Measurements from ENCODE around the gene ZNF365. TPM values are rescaled to one million over a fixed set of nuclear protein-coding genes. Genes with fewer than 3 reads are reported as not detected.
"Not testable (repeated sequence)": the region's sequence is repeated elsewhere in the genome, so short reads cannot be mapped to it uniquely, and the experiment has no call there.

ZNF365 gene
- total RNA-seq, 4 donors from 2014 or later: 0.67 to 5.8 (median 1.7) TPM

DNA sequence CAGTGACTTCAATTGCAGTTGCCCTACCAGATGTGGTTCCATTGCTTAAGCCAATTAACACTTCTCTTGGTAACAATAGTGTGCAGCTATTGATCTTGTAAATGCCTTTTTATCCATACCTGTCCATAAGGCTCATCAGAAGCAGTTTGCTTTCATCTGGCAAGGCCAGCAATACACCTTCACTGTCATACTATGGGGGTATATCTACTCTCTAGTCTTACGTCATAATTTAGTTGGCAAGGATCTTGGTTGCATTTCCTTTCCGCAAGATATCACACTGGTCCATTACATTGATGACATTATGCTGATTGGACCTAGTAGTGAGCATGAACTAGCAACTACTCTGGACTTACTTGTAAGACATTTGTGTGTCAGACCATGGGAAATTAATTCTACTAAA, 17.7 kb upstream of the ZNF365 start:
- Histone ChIP-seq H3K9me3 (peaks cover 0 to 16% (median 0%) of the 10 kb centered on the region in 3 donors), H3K4me3 (no peak overlapping the region), H3K4me1 (no peaks in the 10 kb centered on the region), H3K36me3 (no peaks in the 10 kb centered on the region), H3K27me3 (no peaks in the 10 kb centered on the region), H3K27ac (no peak overlapping the region)
- no peak for TF ChIP-seq POLR2A (IDR thresholded peaks at IDR 0.05)
- no peak for TF ChIP-seq EP300 (IDR thresholded peaks at IDR 0.05)
- TF ChIP-seq POLR2AphosphoS5 (IDR thresholded peaks at IDR 0.05): no peak
- TF ChIP-seq, protein P1, sequence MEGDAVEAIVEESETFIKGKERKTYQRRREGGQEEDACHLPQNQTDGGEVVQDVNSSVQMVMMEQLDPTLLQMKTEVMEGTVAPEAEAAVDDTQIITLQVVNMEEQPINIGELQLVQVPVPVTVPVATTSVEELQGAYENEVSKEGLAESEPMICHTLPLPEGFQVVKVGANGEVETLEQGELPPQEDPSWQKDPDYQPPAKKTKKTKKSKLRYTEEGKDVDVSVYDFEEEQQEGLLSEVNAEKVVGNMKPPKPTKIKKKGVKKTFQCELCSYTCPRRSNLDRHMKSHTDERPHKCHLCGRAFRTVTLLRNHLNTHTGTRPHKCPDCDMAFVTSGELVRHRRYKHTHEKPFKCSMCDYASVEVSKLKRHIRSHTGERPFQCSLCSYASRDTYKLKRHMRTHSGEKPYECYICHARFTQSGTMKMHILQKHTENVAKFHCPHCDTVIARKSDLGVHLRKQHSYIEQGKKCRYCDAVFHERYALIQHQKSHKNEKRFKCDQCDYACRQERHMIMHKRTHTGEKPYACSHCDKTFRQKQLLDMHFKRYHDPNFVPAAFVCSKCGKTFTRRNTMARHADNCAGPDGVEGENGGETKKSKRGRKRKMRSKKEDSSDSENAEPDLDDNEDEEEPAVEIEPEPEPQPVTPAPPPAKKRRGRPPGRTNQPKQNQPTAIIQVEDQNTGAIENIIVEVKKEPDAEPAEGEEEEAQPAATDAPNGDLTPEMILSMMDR (IDR thresholded peaks at IDR 0.05): no peak
- 100% methylated on average over 2 of the region's 2 CpGs for WGBS, 2 donors (ENCODE audit: low coverage in 1 of 2)
- no peak for ATAC-seq

DNA sequence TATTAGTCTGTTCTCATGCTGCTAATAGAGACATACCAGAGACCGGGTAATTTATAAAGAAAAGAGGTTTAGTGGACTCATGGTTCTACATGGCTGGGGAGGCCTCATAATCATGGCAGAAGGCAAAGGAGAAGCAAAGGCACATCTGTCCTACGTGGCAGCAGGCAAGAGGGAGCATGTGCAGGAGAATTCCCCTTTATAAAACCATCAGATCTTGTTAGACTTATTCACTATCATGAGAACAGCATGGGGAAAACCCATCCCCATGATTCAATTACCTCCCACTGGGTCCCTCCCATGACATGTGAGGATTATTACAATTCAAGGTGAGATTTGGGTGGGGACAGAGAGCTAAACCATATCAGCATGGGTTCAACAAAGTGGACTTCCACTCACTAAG, 16.0 kb upstream of the ZNF365 start:
- H3K4me1 ChIP-seq, H3K4me3 ChIP-seq, H3K27ac ChIP-seq, H3K36me3 ChIP-seq, H3K27me3 ChIP-seq, ATAC-seq: not testable (repeated sequence)
- 73 to 80% methylated on average over 2 of the region's 2 CpGs for WGBS, 2 donors (ENCODE audit: low coverage in 1 of 2)
- H3K9me3 ChIP-seq: peaks cover 0 to 16% (median 0%) of the 10 kb centered on the region in 3 donors

DNA sequence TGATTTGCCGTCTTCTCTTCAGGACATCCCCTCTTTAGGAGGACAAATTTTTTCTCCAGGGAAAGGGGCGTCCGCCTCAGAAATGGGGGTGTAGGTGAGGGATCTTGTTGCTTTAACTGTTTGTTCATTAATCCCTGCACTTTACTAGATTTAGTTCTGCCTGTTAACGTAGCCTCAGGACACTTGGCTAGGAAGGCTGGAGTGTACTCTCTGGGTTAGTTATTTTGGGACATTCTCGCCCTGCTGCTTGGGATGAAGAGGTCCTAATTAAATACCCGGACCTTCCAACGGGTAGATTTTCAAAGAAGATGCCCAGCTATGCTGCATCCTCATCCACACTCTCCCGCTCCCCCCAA, 552 bp upstream of the ZNF365 start:
- Histone ChIP-seq H3K27me3 (peaks cover 6% of the 10 kb centered on the region), H3K9me3 (no peaks in the 10 kb centered on the region), H3K27ac (peak overlapping the region in 3 of 4 donors; percentile 63 to 74 (median 71)), H3K4me3 (peak overlapping the region; percentile 68 to 77), H3K4me1 (peaks cover 0 to 18% (median 0%) of the 10 kb centered on the region in 3 donors), H3K36me3 (no peaks in the 10 kb centered on the region)
- TF ChIP-seq POLR2AphosphoS5 (IDR thresholded peaks at IDR 0.05) (no peak), EP300 (IDR thresholded peaks at IDR 0.05) (no peak), POLR2A (IDR thresholded peaks at IDR 0.05) (no peak)
- TF ChIP-seq, protein P1 (IDR thresholded peaks at IDR 0.05): no peak
- ATAC-seq: no peak
- 16 to 34% methylated on average over 6 to 7 of the region's 8 CpGs for WGBS, 2 donors (ENCODE audit: low coverage in 1 of 2)

DNA sequence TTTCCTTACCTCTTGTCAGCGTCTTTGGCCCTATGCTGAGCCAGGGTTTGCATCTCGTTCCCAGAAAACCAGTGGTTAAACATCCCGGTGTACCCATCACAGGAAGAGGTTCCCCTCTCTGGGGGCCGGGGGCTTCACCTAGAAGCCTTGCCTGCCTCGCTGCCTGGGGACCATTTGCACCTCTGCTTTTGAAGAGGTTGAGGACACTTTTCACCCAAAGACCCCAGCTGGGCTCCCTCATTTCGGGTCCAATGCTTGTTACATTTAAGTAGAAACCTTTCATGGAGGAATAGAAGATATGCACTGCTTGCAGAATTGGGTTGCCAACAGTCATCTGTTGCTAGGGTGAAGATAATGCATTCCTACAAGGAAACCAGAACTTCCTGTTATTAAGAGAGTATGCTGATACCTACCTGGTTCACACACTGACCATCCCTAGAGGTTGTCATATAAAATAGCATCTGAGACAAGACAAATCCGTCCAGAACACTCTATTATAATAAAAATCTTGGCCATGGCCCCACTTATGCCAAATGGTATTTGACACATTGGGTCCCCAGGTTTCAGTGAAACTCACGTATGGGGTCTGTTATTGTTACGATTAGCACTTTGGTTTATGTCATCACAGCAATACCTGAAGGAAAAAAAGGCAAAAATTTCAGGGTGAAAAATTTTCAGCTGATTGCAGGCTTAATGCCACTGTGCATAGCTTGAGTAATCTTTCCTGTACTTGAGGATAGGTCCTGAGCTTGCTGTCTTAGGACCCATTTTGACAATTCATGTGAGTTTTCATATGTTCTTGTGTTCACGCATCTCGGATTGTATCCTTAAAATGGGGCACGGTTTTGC, 917 bp downstream of the ZNF365 start:
- H3K4me3 ChIP-seq: peak overlapping the region; percentile 68 to 77
- no peaks in the 10 kb centered on the region for H3K36me3 ChIP-seq
- ATAC-seq: no peak
- H3K27ac ChIP-seq: peak overlapping the region in 3 of 4 donors; percentile 63 to 74 (median 71)
- H3K27me3 ChIP-seq: peaks cover 6% of the 10 kb centered on the region
- TF ChIP-seq POLR2A (IDR thresholded peaks at IDR 0.05) (no peak), EP300 (IDR thresholded peaks at IDR 0.05) (no peak), POLR2AphosphoS5 (IDR thresholded peaks at IDR 0.05) (no peak)
- TF ChIP-seq, protein P1 (IDR thresholded peaks at IDR 0.05): no peak
- 63 to 82% methylated on average over 6 to 10 of the region's 12 CpGs for WGBS, 2 donors (ENCODE audit: low coverage in 1 of 2)
- peaks cover 0 to 18% (median 0%) of the 10 kb centered on the region in 3 donors for H3K4me1 ChIP-seq
- no peaks in the 10 kb centered on the region for H3K9me3 ChIP-seq

DNA sequence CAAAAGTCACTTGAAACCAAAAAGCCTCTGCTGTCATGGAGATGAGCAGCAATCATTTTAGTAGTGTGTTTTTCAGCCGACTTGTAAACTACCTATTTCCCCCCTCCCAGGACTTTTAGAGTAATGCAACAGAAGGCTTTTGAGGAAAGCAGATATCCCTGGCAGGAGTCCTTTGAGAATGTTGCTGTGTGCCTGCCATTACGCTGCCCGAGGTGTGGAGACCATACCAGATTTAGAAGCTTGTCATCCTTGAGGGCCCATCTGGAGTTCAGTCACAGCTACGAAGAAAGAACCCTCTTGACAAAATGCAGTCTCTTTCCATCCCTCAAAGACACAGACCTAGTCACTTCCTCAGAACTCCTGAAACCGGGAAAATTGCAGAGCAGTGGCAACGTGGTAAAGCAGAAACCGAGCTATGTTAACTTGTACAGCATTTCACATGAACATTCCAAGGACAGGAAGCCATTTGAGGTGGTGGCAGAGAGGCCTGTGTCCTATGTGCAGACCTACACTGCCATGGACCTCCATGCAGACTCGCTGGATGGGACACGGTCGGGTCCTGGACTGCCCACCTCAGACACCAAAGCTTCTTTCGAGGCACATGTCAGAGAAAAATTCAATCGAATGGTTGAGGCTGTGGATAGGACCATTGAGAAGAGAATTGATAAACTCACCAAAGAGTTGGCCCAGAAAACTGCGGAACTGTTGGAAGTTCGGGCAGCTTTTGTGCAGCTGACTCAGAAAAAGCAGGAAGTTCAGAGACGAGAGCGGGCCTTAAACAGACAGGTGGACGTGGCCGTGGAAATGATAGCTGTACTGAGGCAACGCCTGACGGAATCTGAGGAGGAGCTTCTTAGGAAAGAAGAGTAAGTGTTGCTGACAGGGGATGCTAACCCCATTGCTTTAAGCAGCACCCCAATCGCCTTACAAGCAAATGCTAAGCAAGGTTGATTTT, 2.2 kb downstream of the ZNF365 start:
- WGBS, 2 donors (ENCODE audit: low coverage in 1 of 2): 76 to 83% methylated on average over 6 to 14 of the region's 21 CpGs
- no peak overlapping the region for H3K27ac ChIP-seq
- H3K36me3 ChIP-seq: no peaks in the 10 kb centered on the region
- peaks cover 0 to 27% (median 3%) of the 10 kb centered on the region in 3 donors for H3K4me1 ChIP-seq
- no peak for ATAC-seq
- no peaks in the 10 kb centered on the region for H3K9me3 ChIP-seq
- TF ChIP-seq EP300 (IDR thresholded peaks at IDR 0.05) (no peak), POLR2A (IDR thresholded peaks at IDR 0.05) (no peak), POLR2AphosphoS5 (IDR thresholded peaks at IDR 0.05) (no peak)
- TF ChIP-seq, protein P1 (IDR thresholded peaks at IDR 0.05): no peak
- H3K4me3 ChIP-seq: no peak overlapping the region
- peaks cover 6% of the 10 kb centered on the region for H3K27me3 ChIP-seq

All from gastroesophageal sphincter (tissue), 4 donors.